WTC11 (cell line): ENCODE results near the gene ITPR3.

Source experiments
- ATF3 ChIP-seq: sonication (generic); formaldehyde crosslinking; conservative IDR thresholded peaks from 2 replicates; pipeline ENCODE4 v1.8.1; 2022; ENCODE audit warnings: mild to moderate bottlenecking, missing genetic modification reagents
- CREB1 ChIP-seq: sonication (generic); formaldehyde crosslinking; IDR thresholded peaks from 2 replicates; pipeline ENCODE4 v1.8.0; 2023; ENCODE audit warnings: mild to moderate bottlenecking, missing genetic modification reagents
- CTCF ChIP-seq: fragments of 200-600 bp; IDR thresholded peaks from 2 replicates; pipeline ENCODE4 v1.8.0; 2022; ENCODE audit warnings: antibody characterized with exemption
- E2F1 ChIP-seq: sonication (generic); formaldehyde crosslinking; IDR thresholded peaks from 2 replicates; pipeline ENCODE4 v1.8.0; 2022; ENCODE audit warnings: mild to moderate bottlenecking, missing genetic modification reagents
- MLX ChIP-seq: sonication (generic); formaldehyde crosslinking; IDR thresholded peaks from 2 replicates; pipeline ENCODE4 v1.8.1; 2023; ENCODE audit warnings: mild to moderate bottlenecking, missing genetic modification reagents, moderate library complexity
- TP53 ChIP-seq: sonication (generic); formaldehyde crosslinking; IDR thresholded peaks from 2 replicates; pipeline ENCODE4 v1.8.1; 2023; ENCODE audit warnings: mild to moderate bottlenecking, missing genetic modification reagents

- no peak for TF ChIP-seq CTCF
- TF ChIP-seq TP53 (CRISPR knock-in tag) = no peak
- TF ChIP-seq CREB1 (CRISPR knock-in tag) = no peak
- no peak for TF ChIP-seq MLX (CRISPR knock-in tag)
- no peak for TF ChIP-seq ATF3 (CRISPR knock-in tag)
- TF ChIP-seq E2F1 (CRISPR knock-in tag) = no peak
Observed at GRCh38 chr6:33623895-33624381, 2.8 kb downstream of the ITPR3 start.
